HFF-Myc (cell line): ENCODE results near the gene EMP2.

Source experiments
- DNase-seq: peaks from one replicate; pipeline ENCODE4 v3.0.0-alpha.2; 2011; ENCODE audit warnings: low read depth; ENCODE audit errors: extremely low read depth
- H3K4me3 ChIP-seq: replicated peaks from 2 replicates; pipeline ENCODE4 v1.5.1; 2011; ENCODE audit warnings: low read depth, mild to moderate bottlenecking, control low read depth, low read length
- TF ChIP-seq, protein P1 (sequence below): IDR thresholded peaks from 2 replicates; pipeline ENCODE4 v1.5.1; 2012; ENCODE audit warnings: mild to moderate bottlenecking, low read depth, low read length, control low read depth; ENCODE audit errors: missing control alignments

Gene EMP2

DNA sequence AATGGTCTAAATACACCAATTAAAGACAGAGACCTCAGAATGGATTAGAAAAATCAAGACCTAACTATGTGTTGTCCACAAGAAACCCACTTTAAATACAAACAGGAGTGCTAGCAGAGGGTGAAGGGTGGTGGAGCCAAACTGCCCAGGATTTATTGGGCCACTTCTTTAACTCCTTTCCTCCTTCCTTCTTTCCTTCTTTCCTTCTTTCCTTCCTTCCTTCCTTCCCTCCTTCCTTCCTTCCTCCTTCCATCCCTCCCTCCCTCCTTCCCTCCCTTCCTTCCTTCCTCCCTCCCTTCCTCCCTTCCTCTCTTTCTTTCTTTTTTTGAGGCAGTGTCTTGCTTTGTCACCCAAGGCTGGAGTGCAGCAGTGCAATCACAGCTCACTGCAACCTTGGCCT, 34.3 kb upstream of the EMP2 start:
- no peak for DNase-seq
- H3K4me3 ChIP-seq, result no peak overlapping the region
- TF ChIP-seq, protein P1, sequence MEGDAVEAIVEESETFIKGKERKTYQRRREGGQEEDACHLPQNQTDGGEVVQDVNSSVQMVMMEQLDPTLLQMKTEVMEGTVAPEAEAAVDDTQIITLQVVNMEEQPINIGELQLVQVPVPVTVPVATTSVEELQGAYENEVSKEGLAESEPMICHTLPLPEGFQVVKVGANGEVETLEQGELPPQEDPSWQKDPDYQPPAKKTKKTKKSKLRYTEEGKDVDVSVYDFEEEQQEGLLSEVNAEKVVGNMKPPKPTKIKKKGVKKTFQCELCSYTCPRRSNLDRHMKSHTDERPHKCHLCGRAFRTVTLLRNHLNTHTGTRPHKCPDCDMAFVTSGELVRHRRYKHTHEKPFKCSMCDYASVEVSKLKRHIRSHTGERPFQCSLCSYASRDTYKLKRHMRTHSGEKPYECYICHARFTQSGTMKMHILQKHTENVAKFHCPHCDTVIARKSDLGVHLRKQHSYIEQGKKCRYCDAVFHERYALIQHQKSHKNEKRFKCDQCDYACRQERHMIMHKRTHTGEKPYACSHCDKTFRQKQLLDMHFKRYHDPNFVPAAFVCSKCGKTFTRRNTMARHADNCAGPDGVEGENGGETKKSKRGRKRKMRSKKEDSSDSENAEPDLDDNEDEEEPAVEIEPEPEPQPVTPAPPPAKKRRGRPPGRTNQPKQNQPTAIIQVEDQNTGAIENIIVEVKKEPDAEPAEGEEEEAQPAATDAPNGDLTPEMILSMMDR, result no peak

DNA sequence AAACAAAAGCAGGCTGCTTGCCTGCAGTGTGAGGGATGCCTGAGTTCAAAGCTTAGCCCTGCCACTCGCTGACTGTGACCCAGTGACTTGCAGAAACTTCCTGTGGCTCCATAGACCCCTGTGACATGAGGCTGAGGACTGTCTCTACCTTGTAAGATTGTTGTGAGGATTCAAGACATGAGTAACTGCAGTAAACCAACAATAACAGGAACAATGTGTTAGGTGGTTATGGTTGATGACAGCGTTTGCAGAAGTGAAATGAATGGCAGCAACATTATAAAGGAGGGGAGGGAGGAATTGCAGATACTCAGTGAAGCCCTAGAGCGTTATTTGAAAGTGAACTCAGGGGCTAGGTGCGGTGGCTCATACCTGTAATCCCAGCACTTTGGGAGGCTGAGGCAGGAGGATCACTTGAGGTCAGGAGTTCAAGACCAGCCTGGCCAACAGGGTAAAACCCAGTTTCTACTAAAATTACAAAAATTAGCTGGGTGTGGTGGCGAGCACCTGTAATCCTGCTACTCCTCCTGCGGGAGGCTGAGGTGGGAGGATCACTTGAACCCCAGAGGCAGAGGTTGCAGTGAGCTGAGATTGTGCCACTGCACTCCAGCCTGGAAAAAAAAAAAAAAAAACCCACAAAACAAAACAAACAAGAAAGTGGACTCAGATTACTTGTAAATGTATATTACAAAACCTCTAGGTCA, 33.5 kb upstream of the EMP2 start:
- no peak for DNase-seq
- TF ChIP-seq, protein P1, result no peak

DNA sequence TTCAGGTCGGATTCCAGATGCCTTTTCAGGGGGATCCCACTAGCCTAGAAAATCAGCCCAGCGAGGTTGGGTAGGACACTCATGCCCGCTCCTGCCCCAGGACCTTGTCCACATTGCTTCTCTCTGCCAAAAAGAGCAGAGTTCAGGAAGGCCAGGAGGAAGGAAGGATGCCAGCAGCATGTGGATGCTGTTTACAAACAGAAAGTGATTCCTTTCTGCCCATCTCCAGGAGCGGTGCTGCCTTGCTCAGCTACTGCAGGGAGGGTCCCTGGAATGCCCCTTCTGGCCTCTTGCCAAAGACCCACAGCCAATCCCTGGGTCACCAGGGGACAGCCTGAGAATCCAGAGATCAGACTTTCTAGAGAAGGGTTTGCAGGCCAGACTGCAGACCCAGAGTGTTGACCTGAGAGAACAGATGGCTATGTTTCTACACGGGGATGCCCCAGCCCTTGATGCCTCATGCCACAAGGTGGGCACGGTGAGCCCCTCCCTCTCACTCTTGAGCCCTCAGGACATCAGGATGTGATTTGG, 32.3 kb upstream of the EMP2 start:
- TF ChIP-seq, protein P1, result no peak
- H3K4me3 ChIP-seq, result no peak overlapping the region
- DNase-seq, result no peak

More for the DNA sequence above, 33.5 kb upstream of the EMP2 start:
- no peak overlapping the region for H3K4me3 ChIP-seq

GRCh38 chr16:10611825-10612342, 31.5 kb upstream of the EMP2 start:
- no peak for DNase-seq
- TF ChIP-seq, protein P1, result no peak
- no peak overlapping the region for H3K4me3 ChIP-seq

DNA sequence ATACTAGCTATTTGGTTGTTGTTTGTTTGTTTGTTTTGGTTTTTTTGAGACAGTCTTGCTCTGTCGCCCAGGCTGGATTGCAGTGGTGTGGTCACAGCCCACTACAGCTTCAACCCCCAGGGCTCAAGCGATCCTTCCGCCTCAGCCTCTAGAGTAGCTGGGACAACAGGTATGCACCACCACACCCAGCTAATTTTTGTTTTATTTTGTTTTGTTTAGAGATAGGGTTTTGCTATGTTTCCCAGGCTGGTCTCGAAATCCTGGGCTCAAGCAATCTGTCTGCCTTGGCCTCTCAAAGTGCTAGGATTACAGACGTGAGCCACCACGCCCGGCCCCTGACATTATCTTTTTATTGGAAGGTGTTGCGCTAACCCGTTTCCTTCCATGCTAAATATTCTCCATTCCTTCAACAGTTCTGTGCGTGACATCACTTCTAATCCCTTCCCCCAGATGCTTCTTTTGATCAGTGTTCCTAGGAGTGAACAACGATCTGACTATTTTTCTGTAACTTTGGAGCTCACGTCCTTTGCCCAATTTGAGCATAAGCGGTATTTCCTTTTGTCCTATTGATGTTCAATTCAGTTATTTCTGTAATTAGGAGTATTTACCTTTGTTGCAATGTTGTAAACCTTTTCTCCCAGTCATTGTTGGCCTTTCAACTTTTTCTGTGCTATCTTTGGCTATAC, 30.2 kb upstream of the EMP2 start:
- DNase-seq, result no peak
- TF ChIP-seq, protein P1, result no peak
- H3K4me3 ChIP-seq, result no peak overlapping the region

- TF ChIP-seq, protein P1, result no peak
- H3K4me3 ChIP-seq, result no peak overlapping the region
- peak; percentile 22 for DNase-seq
These were observed 29.0 kb upstream of the EMP2 start for GRCh38 chr16:10609402-10609774.
